ENCODE results near the gene ANO5. TPM values are rescaled to one million over a fixed set of nuclear protein-coding genes. Genes with fewer than 3 reads are reported as not detected.
A peak's percentile ranks its signal among the peaks of the same experiment; 100 is the strongest.

The ANO5 gene
- total RNA-seq, 4 donors from 2014 or later, result 3.5 to 14.5 (median 4.8) TPM

- intact Hi-C loops (cut with DNase I; ENCODE audit: low total_unique reads), result no loop called here
- Histone ChIP-seq H3K27ac (no peak overlapping the region), H3K4me1 (no peaks in the 10 kb centered on the region), H3K36me3 (no peaks in the 10 kb centered on the region), H3K4me3 (no peak overlapping the region), H3K9me3 (no peaks in the 10 kb centered on the region), H3K27me3 (no peaks in the 10 kb centered on the region)
- TF ChIP-seq POLR2A (IDR thresholded peaks at IDR 0.05), result no peak
- no peak for DNase-seq
Observed at GRCh38 chr11:22216940-22217339, 24.1 kb downstream of the ANO5 start.

GRCh38 chr11:22221143-22221542 is 28.3 kb downstream of the ANO5 start:
- Histone ChIP-seq H3K9me3 (no peaks in the 10 kb centered on the region), H3K4me3 (no peak overlapping the region), H3K27me3 (no peaks in the 10 kb centered on the region), H3K4me1 (no peaks in the 10 kb centered on the region), H3K27ac (no peak overlapping the region), H3K36me3 (no peaks in the 10 kb centered on the region)
- intact Hi-C loops (cut with DNase I; ENCODE audit: low total_unique reads), result no loop called here
- no peak for DNase-seq
- TF ChIP-seq POLR2A (IDR thresholded peaks at IDR 0.05), result no peak
- TF ChIP-seq, protein P1, sequence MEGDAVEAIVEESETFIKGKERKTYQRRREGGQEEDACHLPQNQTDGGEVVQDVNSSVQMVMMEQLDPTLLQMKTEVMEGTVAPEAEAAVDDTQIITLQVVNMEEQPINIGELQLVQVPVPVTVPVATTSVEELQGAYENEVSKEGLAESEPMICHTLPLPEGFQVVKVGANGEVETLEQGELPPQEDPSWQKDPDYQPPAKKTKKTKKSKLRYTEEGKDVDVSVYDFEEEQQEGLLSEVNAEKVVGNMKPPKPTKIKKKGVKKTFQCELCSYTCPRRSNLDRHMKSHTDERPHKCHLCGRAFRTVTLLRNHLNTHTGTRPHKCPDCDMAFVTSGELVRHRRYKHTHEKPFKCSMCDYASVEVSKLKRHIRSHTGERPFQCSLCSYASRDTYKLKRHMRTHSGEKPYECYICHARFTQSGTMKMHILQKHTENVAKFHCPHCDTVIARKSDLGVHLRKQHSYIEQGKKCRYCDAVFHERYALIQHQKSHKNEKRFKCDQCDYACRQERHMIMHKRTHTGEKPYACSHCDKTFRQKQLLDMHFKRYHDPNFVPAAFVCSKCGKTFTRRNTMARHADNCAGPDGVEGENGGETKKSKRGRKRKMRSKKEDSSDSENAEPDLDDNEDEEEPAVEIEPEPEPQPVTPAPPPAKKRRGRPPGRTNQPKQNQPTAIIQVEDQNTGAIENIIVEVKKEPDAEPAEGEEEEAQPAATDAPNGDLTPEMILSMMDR (IDR thresholded peaks at IDR 0.05), result no peak

DNA sequence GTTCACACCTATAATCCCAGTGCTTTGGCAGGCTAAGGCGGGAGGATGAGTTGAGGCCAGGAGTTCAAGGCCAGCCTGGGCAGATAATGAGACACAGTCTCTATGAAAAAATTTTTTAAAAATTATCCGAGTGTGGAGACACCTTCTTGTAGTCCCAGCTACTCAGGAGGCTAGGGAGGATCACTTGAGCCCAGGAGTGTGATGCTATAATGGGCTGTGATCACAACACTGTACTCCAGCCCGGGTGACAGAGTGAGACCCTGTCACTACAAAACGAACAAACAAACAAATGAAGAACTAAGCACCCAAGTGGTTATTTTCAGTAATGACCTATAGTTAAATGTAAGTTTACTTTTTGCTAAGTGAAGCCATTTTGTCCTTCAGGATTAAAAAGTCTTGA is 32.3 kb downstream of the ANO5 start:
- no peaks in the 10 kb centered on the region for H3K9me3 ChIP-seq
- no peak overlapping the region for H3K4me3 ChIP-seq
- no peaks in the 10 kb centered on the region for H3K4me1 ChIP-seq
- H3K27ac ChIP-seq, result no peak overlapping the region
- no peaks in the 10 kb centered on the region for H3K27me3 ChIP-seq
- TF ChIP-seq POLR2A (IDR thresholded peaks at IDR 0.05), result no peak
- TF ChIP-seq, protein P1 (IDR thresholded peaks at IDR 0.05), result no peak
- DNase-seq, result no peak
- intact Hi-C loops (cut with DNase I; ENCODE audit: low total_unique reads), result no loop called here
- H3K36me3 ChIP-seq, result no peaks in the 10 kb centered on the region

- Histone ChIP-seq H3K4me3 (no peak overlapping the region), H3K36me3 (no peaks in the 10 kb centered on the region), H3K4me1 (no peaks in the 10 kb centered on the region), H3K27ac (no peak overlapping the region), H3K9me3 (no peaks in the 10 kb centered on the region), H3K27me3 (no peaks in the 10 kb centered on the region)
- TF ChIP-seq POLR2A (IDR thresholded peaks at IDR 0.05), result no peak
- TF ChIP-seq, protein P1 (IDR thresholded peaks at IDR 0.05), result no peak
- DNase-seq, result no peak
- intact Hi-C loops (cut with DNase I; ENCODE audit: low total_unique reads), result no loop called here
Observed at GRCh38 chr11:22234743-22235142, 41.9 kb downstream of the ANO5 start.

DNA sequence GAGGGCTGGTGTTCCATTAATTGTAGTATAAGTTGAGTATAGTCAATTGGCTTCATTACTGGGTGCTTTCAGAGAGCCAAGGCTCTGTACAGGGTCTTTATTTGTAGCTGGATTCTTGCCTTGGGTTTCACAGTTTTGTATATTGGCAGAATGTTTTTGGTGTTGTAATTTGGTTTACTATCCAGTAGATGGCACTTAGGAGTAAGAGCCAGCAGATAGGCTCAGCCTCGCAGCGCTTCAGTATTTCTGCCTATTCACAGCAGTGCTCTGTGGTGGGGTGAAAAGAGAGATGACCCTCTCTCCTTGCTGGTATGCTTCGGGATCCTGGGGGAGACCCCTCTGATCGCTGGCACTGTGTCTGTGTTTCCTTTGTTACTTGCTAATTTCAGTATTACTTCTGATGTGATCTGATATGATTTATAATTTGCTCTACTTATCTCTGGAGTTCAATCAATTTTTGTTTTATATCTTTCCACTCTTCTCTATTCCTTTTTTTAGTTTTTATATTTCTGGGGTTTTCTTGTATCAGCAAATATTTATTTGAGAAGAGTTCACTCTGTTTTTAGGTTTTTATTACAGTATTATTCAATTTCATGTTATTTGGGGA is 52.2 kb downstream of the ANO5 start:
- DNase-seq, result no peak
- H3K9me3 ChIP-seq, result no peaks in the 10 kb centered on the region
- no peak overlapping the region for H3K4me3 ChIP-seq
- TF ChIP-seq POLR2A (IDR thresholded peaks at IDR 0.05), result no peak
- TF ChIP-seq, protein P1 (IDR thresholded peaks at IDR 0.05), result peak in 3 of 4 experiments; percentile 18 to 34 (median 33)
- no peaks in the 10 kb centered on the region for H3K4me1 ChIP-seq
- H3K36me3 ChIP-seq, result no peaks in the 10 kb centered on the region
- H3K27ac ChIP-seq, result no peak overlapping the region
- H3K27me3 ChIP-seq, result no peaks in the 10 kb centered on the region
- intact Hi-C loops (cut with DNase I; ENCODE audit: low total_unique reads), result no loop called here

- no peaks in the 10 kb centered on the region for H3K4me1 ChIP-seq
- no peak overlapping the region for H3K4me3 ChIP-seq
- H3K27ac ChIP-seq, result no peak overlapping the region
- H3K36me3 ChIP-seq, result no peaks in the 10 kb centered on the region
- H3K9me3 ChIP-seq, result no peaks in the 10 kb centered on the region
- intact Hi-C loops (cut with DNase I; ENCODE audit: low total_unique reads), result no loop called here
- H3K27me3 ChIP-seq, result no peaks in the 10 kb centered on the region
- no peak for DNase-seq
- no peak for TF ChIP-seq POLR2A (IDR thresholded peaks at IDR 0.05)
- TF ChIP-seq, protein P1 (IDR thresholded peaks at IDR 0.05), result no peak
Observed at GRCh38 chr11:22246992-22247391, 54.1 kb downstream of the ANO5 start.
